ENCODE data around the gene PAGE1. TPM values are rescaled to one million over a fixed set of nuclear protein-coding genes. Genes with fewer than 3 reads are reported as not detected.
"Not testable (repeated sequence)": the region's sequence is repeated elsewhere in the genome, so short reads cannot be mapped to it uniquely, and the experiment has no call there.

PAGE1 gene
- total RNA-seq, result not detected in 2 replicates

DNA sequence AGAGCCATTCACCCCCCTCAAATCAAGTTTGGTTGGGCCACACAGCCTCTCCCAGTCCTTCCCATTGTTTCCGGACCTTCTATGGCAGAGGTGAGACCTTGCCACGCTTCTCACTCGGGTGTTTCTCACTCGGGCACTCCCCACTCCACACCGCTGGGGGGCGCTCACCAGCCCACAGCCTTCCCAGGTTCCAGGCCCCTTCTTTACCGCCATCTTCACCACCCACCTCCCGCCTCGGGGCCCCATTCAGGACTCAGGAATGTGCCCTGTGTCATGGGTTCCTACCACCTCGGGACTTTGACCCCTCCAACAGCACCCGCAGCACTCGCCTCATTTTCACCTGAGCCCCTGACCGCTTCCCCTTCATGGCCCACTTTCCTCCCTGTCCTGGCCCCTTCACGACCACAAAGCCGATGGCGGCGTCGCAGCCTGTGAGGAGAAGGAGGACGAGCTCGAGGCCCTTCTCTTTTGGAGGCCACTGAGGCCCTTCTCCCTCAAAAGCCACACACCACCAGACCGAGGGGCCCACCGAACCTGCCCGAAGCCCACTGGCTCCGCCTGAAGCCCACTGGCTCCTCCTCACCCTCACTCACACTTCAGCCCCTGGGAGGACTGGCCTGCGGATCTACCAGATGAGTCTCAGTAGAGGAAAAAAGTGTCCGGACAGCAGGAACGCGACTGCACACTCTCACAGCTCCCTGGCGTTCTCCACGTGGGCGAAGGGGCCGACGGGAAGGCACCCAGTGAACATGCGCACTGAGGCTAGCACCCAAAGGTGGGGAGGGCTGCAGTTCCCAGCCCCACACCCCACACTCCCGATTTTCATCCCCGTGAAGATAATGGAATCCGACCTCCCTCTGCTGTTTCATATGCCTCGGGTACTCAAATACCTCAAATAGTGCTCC, at the start of gene PAGE1:
Gene PAGE1 (minus strand): TSS at position 709 of the 905 bp plus-strand sequence. CDS start 1,214 bp downstream, outside the sequence.
- no peak for DNase-seq (ENCODE audit: low read depth)

GRCh38 chrX:49741501-49741900, 45.7 kb upstream of the PAGE1 start:
- not testable (repeated sequence) for DNase-seq (ENCODE audit: low read depth)

- DNase-seq (ENCODE audit: low read depth), result no peak
Observed at GRCh38 chrX:49727847-49728246, 32.1 kb upstream of the PAGE1 start.

GRCh38 chrX:49726966-49727365, 31.2 kb upstream of the PAGE1 start:
- DNase-seq (ENCODE audit: low read depth), result no peak

GRCh38 chrX:49725923-49726904, 30.4 kb upstream of the PAGE1 start:
- no peak for DNase-seq (ENCODE audit: low read depth)

GRCh38 chrX:49725401-49725800, 29.6 kb upstream of the PAGE1 start:
- no peak for DNase-seq (ENCODE audit: low read depth)

DNA sequence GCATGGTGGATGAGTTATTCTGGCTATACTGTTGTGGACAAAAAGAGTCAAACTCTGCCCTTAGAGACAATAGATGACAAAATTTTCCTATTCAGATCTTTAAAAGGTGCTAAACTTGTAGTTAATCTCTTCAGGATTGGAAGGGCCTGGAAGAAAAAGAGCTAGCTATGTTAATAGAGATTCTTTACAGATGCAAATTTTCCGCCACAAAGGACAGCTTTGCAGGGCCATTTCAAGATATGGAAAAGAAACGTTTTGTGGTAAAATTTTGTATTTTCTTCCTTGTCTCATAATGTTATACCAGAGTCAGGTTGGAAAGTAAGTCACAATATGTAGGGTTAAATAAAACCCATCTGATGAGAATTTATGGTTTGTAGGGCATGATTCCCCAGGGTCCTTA, 24.3 kb upstream of the PAGE1 start:
- not testable (repeated sequence) for DNase-seq (ENCODE audit: low read depth)

- DNase-seq (ENCODE audit: low read depth), result no peak
Observed at GRCh38 chrX:49712577-49712976, 16.8 kb upstream of the PAGE1 start.

GRCh38 chrX:49710744-49711319, 15.0 kb upstream of the PAGE1 start:
- no peak for DNase-seq (ENCODE audit: low read depth)

DNA sequence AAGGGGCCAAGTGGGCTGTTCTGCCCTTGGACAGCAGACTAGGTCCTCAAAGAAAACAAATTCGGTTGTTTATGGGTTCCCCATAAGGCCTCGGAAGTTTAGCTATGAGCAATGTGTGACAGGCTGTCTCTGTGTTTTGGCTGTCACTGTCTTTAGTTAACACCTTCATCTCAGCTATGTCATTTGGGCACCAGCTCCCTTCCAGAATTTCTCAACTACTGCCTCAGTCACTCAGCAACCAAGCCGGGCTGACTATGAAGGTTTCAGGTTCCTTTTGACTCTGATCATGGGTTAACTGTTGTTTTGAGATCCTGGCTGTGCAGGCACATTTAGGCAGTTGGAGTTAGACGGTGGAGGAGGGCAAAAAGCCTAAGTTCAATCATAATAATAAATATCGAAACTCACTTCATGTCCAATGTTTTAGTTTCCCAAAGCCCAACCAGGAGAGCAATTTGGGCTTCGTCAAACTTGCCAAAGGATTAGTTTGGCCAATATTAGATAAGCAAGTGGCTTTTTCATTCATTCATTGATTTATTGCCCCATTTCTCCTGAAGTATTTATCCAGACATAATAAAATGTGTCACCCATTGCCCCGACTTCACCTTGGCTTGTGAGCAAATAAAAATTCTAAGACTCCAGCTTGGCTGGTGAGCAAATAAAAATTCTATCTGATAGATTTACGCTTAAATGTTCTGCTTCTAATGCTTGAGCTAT, 9.1 kb upstream of the PAGE1 start:
- no peak for DNase-seq (ENCODE audit: low read depth)

DNA sequence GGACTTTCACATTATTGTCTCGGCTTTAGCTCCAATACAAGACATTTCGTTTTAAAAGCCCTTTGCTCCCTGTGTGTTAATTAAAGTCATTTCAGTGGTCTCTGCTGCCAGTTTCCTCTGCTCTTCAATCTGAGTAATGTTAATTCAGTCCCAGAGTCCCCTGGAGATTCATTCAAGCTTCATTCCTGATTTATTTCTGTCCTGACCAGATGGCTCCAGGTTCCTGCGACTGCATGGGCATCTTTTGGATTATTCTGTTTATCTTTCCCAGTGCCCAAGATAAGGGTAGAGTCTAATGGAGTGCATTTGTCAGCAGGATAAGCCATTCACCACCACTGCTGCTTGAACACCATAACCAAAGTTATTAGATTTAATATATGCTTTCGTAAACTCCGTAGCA, 6.1 kb upstream of the PAGE1 start:
- DNase-seq (ENCODE audit: low read depth), result no peak

DNA sequence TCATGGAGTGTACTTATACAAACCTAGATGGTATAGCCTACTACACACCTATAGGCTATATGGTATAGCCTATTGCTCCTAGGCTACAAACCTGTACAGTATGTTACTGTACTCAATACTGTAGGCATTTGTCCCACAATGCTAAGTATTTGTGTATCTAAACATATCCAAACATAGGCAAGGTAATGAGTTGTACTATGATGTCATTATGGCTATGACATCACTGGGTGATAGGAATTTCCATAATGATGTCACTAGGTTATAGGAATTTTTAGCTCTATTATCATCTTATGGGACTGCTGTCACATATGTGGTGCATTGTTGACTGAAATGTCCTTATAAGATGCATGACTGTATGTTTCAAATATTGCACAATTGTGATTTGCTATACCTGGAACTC, 5.5 kb upstream of the PAGE1 start:
- no peak for DNase-seq (ENCODE audit: low read depth)

GRCh38 chrX:49675075-49675719, 20.6 kb downstream of the PAGE1 start:
- DNase-seq (ENCODE audit: low read depth), result no peak

DNA sequence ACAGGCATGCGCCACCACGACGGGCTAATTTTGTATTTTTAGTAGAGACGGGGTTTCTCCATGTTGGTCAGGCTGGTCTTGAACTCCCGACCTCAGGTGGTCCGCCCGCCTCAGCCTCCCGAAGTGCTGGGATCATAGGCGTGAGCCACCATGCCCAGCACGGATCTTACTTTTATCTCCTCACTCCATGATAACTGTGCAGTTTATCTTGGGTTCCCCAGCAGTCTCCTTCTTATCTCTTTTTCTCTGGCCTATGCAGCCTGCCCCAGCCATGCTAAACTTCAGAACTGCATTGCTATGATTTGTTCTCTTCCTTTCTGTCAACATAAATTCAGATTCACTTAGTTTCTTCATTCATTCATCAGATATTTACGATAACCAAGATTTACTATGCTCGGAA, 22.4 kb downstream of the PAGE1 start:
- DNase-seq (ENCODE audit: low read depth), result no peak

GRCh38 chrX:49664824-49665223, 31.0 kb downstream of the PAGE1 start:
- DNase-seq (ENCODE audit: low read depth), result no peak

- DNase-seq (ENCODE audit: low read depth), result no peak
Observed at GRCh38 chrX:49661881-49662280, 33.9 kb downstream of the PAGE1 start.

DNA sequence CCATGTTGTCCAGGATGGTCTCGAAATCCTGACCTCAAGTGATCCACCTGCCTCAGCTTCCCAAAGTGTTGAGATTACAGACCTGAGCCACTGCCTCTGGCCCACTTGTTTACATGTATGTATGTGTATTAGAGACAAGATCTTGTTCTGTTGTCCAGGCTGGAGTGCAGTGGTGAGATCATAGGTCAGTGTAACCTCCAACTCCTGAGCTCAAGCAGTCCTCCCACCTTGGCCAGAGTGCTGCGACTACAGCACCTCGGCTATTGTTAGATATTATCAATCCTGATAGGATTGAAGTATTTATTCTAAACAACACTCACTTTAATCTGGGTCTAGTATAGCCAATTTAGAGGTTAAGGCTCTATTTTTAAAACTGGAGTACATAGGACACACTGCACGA, 36.0 kb downstream of the PAGE1 start:
- no peak for DNase-seq (ENCODE audit: low read depth)

DNA sequence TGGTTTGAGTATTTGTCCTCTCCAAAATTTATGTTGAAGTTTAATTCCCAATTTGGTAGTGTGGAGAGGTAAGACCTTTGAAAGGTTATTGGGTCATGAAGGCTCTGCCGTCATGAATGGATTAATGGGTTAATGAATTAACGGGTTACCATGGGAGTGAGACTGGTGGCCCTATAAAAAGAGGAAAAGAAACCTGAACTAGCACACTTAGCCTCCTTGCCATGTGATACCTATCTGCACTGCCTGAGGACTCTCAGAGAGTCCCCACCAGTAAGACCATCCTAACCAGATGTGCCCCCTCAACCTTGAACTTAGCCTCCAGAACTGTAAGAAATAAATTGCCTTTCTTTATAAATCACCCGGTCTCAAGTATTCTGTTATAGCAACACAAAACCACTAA, 39.3 kb downstream of the PAGE1 start:
- no peak for DNase-seq (ENCODE audit: low read depth)

DNA sequence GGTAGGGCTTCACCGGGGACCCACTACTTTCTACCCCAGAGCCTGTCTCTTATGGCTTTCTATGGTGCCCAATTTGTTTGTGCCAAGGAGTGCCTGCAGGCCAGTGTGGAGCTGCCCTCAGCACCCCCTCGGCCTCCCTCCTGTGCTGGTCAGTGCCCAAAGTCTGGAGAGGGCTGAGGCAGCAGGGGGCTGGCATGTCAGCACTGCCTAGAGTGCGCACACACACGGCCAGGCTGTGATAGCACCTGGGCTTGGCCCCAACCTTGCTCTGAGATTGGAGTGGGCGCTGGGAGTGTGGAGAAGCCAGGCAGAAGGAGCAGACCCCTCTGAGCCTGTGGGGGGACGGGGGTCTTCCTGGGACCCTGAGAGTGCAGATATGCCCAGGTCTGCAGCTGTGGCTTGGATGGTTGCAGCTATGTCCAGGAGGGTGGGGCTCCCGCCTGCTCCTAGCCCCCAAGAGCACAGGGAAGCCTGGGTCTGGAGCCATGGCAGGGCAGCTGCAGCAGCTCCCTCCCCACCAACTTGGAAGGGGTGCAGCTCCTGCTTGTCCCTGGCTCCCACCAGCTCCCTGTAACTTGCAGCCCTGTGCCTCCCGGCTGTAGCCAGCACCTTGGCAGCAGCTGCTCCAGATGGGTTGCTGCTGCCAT, 50.7 kb downstream of the PAGE1 start:
- DNase-seq (ENCODE audit: low read depth), result no peak
